GM18868 (cell line): ENCODE results near the gene GALNT7.

Experiments used
- ATAC-seq: cut with Tn5 transposase; IDR thresholded peaks from one replicate; pipeline ENCODE4 v1.9.1; 2021; ENCODE audit warnings: mild to moderate bottlenecking, moderate library complexity; ENCODE audit not compliant: unreplicated experiment

The GALNT7 gene

DNA sequence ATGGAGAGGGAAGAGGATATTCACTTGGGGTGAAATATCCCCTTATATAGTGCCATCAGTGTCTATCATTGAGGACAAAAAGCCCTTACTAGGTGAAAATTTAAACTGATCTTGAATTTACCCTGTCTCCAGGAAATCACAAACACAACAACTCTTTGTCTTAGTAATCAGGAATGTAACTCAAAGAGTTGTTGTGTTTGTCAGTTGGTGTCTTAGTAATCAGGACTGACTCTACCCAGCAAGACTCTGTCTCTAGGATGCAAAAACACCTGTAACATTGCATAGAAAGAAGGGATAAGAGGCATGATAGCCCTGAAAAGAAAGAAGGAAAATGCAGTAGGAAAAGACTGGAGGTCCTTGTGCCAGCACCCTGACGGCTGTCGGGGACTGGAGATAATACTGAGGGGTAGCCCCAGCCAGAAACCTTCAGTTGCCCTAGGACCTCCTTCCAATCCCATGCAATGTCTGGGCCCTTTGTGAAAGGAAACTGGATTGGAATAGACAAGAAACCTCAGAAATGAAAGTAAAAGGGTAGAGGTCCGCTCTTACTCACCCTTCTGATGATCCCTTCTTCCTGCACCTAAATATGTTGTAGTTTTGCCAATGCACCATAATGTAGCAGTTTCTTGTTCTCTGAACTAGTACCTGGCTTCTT is 120.2 kb downstream of the GALNT7 start:
- ATAC-seq: peak; percentile 56

DNA sequence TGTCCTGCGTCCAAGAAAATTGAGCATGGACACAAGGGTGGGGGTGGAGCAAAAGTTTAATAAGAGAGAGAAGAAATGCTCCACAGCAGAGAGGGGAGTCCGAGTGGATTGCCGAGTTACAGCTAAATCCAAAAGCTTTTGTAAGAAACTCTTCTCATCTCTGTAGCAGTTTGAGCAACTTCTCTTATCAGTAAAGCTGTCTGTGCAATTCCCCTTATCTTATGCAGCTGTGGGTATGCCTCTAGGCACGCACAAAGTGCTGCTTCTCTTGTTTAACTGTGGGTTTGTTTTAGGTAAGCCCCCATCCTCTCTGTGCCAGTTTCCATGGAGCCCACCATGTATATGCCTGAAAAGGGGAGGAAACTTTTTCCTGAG is 120.7 kb downstream of the GALNT7 start:
- ATAC-seq: peak; percentile 26

DNA sequence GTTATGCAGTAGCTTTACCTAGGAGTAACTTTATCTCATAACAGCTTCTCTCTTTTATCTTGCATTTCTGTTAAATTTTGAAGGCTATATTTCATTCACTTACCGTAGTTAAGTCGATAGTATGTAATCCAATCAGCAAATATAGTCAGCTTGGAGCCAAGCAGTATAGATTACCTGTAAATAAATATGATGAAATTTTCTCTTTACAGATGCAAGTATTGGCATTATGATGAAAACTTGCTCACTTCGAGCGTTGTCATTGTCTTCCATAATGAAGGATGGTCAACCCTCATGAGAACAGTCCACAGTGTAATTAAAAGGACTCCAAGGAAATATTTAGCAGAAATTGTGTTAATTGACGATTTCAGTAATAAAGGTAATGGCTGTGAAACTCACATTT is 123.3 kb downstream of the GALNT7 start:
- ATAC-seq: no peak

DNA sequence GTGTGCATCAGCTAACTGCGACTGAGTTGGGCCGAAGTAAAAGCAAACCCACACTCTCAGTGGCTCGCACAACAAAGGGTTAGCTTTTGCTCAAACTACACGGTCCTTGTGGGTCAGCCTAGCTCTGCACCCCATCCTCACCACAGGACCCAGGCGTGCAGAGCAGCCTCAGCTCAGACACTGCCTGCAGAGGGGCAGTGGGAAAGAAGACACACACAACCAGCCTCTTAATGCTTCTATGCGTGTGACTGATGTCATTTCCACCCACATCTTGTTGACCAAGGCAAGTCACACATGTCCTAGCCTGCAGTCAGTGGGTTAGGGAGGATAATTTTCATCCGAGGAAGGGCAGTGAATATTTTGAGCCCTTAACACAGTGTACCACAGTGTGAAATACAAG is 125.1 kb downstream of the GALNT7 start:
- ATAC-seq: no peak

DNA sequence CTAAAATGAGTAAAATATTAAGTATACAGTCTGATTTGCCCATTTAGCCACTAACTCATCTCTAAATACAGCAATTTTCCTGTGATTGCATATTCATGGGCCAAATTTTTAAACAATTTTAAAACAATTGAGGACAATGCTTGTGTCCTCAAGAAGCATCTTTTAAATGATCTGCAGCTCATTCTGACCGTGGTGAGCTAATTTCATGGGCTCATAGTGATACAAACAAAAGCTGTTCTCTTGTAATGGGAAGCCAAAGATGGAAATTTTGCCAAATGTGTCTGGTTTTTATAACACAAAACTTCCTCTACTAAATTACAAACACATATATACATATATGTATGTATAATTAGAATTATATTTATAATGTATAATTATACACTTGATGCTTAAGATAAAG is 125.8 kb downstream of the GALNT7 start:
- no peak for ATAC-seq

DNA sequence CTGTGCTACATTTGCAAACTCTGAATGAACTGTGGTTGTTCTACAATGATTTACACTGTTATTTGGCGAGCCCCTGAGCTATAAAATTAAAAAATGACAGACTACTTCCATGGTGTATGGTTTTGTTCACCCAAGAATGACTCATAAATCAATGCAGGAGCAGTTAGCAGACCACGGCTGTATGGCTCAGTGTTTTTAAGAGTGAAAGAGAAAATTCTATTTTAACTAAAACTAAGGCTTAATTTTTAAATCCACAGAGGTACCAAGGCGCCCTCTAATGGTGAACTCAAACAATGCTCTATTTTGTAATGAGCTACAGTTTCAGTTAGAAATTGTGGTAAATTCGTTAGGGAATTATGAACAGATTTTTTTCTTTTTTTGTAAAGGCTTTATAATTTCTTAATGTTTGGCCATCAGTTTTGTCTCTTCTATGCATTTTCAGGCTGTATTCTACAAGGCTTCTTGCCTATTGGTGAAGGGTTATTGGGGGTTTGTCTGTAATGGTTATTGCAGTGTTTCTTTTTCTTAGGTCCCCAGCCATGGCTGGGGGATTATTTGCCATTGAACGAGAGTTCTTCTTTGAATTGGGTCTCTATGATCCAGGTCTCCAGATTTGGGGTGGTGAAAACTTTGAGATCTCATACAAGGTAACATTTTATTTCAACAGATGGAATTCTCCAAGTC is 133.0 kb downstream of the GALNT7 start:
- peak; percentile 61 for ATAC-seq

DNA sequence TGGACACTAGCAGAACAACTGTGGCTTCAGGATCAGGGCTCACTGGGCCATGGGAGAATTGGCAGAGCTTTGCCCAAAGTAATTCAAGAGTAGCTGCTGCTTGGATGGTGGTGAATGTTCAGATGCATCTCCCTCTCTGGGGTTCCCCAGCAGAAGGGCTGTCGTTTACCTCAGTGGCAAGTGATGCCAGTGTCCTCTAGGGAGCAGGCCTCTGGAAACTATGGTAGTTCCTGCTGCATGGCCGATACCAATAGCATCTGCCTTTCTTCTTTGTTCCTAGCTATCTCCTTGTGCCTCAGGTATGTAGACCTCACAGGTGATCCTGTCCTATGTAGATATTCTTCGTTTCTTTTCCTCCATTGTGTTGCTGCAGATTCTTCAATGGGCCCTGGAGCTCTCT is 139.2 kb downstream of the GALNT7 start:
- ATAC-seq: no peak

DNA sequence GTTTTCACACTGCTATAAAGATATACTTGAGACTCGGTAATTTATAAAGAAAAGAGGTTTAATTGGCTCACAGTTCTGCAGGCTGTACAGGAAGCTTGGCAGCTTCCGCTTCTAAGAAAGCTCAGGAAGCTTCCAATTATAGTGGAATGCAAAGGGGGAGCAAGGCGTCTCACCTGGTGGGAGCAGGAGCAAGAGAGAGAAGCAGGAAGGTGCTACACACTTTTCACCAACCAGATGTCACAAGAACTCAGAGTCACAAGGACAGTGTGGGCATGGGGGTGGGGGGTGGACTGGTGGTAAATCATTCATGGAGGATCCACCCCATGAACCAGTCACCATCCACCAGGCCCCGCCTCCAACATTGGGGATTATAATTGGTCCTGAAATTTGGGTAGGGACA is 142.8 kb downstream of the GALNT7 start:
- ATAC-seq: no peak

DNA sequence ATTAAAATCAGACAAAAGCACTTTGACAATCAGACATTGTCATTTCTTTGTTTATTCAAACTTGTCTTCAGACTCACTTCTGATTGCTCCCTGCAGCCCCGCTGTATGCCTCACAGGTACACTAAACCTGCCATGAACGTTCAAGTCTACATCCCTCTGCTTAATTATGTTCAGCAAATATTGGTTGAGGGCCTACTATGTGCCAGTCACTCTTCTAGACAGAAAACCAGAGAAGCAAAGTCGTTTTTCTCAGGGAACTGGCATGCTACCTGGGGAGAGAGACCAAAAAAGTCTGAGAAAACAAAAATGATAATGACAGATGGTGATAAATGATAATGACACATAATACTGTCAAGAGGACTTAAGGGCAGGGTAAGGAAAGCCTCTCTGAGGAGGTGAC is 146.1 kb downstream of the GALNT7 start:
- no peak for ATAC-seq

DNA sequence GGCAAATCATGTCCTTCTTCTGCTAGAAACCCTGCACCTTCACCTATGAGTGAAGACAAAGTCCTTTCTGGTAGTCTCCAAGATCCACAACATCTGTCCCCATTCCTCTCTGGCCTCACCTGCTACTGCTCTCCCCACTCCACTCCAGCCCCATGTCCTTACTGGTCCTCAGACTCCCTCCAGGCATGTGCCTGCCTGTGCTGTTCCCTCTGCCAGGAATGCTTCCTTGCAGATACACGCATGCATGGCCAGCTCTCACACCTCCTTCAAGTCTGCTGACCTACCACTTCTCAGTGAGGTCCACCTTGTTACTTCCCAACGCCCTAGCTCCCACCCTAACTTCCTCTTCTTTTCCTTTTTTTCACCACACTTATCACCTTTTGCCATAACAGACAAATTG is 147.4 kb downstream of the GALNT7 start:
- ATAC-seq: no peak

DNA sequence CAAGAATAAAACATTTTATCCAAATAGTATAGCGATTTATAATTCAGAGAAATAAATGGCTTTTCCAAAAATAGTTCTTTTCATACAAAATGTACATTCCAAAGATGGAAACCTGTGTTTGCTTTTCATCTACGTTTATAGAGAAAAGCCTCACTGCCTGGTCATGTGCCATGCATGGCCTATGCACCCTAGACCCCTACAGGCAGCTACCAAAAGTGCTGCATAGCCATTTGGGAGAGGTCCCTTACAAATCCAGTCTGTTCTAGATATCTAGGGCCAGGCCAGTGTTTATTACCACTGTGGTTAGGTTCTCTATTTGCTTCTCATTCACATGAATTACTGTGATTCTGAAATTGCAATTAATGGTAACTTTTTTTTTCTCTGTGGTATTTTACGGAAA is 148.4 kb downstream of the GALNT7 start:
- peak; percentile 55 for ATAC-seq

DNA sequence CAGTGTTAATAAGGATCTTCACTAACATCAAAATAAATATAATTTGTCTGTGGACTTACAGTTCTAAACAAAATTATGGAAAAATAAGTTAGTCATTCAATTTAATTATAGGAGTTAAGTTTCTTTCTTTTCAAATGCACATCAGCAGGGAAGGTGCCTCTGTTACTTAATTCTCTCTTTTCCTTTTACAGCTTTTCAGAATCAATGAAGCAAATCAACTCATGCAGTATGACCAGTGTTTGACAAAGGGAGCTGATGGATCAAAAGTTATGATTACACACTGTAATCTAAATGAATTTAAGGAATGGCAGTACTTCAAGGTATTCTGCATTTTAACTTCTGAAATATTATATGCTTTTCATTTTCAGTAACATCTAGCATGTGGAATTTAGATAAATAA is 149.6 kb downstream of the GALNT7 start:
- peak; percentile 16 for ATAC-seq

DNA sequence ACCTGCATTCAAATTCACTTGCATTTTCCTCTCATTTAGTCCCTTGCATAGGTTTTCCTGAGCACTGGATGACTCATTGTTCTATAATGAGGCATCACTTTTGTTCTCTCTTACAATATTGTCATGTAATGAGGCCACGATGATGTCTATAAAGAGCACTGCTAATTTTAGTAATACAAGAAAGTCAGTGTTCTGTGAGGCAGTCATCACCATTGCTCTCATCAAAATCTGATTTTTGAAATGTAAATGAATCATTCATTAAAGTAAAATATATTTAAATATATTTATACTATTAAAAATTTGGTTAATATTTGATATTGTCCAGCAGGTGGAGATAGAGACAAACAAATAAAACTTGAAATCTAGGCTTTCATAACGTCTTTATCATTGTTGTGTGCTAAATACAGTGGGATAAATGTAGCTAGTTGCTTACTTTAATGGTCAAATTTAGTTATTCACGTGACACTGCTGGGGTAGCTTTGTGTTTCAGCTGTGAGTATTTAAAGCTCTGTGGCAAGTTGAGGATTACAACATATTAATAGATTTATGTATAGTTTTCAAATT is 150.1 kb downstream of the GALNT7 start:
- peak; percentile 55 for ATAC-seq

DNA sequence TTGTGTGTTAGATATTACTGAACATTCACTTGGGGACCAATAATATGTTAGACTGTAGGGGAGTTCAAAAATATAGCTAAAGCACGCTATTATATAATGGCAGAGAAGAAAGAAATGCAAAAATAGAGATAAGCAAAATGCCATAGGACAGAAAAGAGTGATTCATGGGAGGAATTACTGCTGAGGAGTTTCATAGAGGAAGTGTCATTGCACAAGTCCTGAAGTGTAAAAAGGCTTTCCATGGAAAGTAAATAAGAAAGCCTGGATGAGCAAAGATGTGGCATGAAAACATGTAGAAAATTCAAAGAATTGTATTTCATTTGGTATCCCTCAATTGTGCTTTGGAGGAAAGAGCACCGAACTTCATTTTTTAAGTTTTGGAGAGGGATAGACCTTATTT is 151.1 kb downstream of the GALNT7 start:
- ATAC-seq: no peak

DNA sequence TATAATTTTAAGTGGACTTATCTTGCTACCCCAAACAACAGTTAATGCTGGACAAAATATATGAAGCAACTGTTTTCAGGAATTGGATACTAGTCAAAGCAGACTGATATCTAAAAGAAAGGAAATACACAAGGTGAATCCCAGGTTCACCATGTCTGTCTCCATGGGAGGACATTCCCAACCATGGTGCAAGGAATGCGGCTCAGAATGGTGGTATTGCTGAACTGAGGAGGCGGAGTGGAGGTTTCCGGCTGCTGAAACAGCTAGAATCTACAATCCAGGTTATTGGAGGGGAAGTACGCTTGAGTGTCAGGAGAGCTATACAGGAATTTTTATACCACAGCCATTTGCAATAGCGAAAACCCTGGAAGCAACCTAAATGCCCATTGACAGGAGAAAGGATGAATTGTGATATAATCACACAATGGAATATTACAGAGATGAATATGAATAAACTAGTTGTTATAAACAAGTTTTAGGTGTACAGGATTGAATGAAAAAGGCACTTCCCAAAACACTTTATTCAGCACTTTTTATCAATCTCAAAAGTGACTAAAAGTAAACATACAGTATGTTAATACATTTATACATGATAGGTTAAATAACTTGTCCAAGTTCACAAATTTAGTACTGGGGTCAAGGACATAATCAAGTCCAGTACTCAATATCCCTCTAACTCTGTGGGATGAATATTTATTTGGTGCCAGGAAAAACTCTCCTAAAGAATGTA is 156.6 kb downstream of the GALNT7 start:
- ATAC-seq: no peak

DNA sequence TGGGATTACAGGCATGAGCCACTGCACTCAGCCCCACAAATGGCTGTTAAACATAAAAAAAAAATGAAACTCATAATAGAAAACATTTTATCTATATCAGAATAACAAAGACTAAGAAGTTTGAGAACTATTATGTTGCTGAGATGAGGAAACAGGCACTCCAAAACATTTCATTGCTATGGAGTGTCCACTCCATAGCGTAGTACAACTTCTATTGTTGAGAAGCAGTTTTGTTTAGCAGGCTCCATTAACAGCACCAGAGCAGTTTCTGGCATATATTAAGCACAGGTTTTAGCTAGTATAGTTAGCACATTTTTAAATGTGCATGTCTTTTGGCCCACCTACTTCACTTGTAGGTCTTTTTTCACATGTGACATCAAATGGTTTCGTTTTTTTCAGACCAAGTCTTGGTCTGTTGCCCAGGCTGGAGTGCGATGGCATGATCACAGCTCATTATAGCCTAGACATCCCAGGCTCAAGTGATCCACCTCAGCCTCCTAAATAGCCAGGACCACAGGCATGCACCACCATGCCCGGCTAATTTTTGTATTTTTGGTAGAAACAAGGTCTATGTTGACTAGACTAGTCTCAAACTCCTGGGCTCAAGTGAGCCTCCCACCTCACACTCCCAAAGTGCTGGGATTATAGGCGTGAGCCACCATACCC is 159.8 kb downstream of the GALNT7 start:
- ATAC-seq: no peak

DNA sequence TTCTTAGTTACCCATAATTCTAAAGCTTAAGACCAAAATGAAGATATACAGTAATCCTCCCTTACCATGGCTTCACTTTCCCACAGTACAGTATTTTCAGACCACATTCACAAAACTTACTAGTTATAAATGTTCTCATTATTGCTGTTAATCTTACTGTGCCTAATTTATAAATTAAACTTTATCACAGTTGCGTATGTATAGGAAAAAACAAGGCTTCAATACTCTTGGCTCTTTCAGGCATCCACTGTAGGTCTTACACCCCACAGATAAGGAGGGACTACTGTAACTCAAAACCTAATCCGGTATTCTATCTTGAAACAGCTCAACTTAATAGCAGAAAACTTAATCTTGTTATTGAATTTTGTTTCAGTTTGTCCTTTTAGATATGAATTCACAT is 162.0 kb downstream of the GALNT7 start:
- ATAC-seq: no peak

DNA sequence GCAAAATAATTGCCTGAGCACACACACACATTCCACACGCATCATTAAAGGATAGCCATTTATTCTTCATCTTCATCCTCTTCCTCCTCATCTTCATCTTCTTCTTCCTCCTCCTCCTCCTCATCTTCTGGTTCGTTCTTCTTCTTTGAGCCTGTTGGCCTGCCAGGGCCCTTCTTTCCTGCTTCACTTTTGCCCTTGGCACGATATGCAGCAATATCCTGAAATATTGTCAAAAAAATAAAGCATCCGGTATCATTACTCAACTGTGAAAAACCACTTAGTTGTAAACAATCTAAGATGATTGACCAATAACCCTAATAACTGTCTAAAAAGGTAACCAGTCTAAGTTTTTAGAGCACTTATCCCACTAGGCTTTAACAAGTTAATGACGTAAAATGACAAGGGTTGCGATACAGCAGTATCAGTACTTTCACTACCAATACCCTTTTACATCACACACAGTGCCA is 163.4 kb downstream of the GALNT7 start:
- no peak for ATAC-seq

DNA sequence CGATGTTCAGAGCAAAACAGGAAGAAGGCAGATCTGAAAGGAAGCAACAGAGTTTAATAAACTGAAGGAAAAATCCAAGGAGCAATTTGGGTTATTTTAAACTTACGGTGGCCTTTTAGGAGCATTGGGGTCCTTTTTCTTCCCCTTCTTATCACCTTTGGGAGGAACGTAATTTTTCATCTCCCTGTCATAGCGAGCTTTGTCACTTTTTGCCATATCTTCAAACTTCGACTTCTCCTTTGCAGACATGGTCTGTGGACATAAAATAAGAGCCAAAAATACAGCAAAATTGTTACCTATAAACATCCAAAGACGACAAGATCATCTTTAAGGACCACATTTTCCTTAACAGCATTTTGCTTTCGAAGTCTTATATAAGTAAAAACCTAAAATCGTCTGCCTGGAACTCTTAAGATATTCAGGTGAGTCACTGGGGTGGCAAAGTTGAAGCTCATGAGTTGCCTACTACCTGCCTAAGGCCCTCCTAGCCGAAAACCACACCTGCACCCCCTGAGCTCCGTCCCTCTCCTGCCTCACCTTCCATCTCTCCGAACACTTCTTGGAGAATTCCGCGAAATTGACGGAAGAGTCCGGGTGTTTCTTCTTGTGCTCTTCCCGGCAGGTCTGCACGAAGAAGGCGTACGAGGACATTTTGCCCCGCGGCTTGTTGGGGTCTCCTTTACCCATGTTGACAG is 164.5 kb downstream of the GALNT7 start:
- ATAC-seq: no peak

DNA sequence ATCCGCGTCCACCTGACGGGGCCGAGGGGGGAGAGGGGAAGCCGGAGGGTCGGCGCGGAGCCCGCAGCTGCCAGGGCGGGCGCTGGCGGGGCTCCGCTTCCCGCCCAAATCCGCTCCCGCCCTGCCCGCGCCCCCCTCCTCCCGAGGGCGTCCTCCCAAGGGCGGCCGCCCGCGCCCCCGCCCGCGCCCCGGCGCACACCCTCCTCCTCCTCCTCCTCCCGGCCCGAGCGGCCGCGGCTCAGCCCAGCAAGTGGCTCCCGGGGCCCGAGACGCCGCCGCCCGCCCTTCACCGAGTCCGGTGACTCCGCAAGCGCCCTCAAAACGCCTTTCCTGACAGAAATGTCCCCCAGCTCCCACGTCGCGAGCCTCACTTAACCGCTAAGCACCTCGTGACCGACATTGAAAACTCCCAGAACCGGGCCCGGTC is 165.1 kb downstream of the GALNT7 start:
- peak; percentile 1 for ATAC-seq
